Inferior parietal cortex (tissue), 1 donor: Measurements from ENCODE around the gene SDC1.
"Not testable (repeated sequence)": the region's sequence is repeated elsewhere in the genome, so short reads cannot be mapped to it uniquely, and the experiment has no call there.

Source experiments
- DNase-seq: peaks from one replicate; pipeline ENCODE4 v3.0.0-alpha.2; 2016; ENCODE audit errors: extremely low spot score

The SDC1 gene

DNA sequence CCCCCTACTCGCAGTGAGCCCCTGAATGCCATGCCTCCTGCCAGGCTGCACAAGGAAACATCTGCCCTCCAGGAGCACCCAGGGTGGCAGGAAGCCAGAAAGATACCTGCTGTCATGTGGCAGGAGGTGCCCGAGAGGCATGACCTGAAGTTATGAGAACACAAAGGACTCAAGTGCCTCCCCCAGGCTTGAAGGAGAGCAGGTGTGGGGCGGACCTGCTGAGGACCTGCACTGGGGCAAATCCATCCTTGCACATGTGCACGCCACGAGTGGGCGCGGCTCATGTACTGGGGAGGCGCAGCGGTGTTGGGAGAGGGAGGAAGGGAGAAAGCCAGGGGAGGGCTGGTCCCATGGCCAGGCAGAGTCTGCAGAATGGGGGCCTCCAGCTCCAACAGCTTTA is 26.9 kb downstream of the SDC1 start:
- DNase-seq, result no peak

- no peak for DNase-seq
Measured at GRCh38 chr2:20197192-20197591, 27.7 kb downstream of the SDC1 start.

GRCh38 chr2:20196657-20197161 is 28.2 kb downstream of the SDC1 start:
- no peak for DNase-seq

- DNase-seq, result no peak
Measured at GRCh38 chr2:20196053-20196656, 28.8 kb downstream of the SDC1 start.

GRCh38 chr2:20195431-20196033 is 29.4 kb downstream of the SDC1 start:
- no peak for DNase-seq

- DNase-seq, result not testable (repeated sequence)
Measured at GRCh38 chr2:20195016-20195411, 29.9 kb downstream of the SDC1 start.

DNA sequence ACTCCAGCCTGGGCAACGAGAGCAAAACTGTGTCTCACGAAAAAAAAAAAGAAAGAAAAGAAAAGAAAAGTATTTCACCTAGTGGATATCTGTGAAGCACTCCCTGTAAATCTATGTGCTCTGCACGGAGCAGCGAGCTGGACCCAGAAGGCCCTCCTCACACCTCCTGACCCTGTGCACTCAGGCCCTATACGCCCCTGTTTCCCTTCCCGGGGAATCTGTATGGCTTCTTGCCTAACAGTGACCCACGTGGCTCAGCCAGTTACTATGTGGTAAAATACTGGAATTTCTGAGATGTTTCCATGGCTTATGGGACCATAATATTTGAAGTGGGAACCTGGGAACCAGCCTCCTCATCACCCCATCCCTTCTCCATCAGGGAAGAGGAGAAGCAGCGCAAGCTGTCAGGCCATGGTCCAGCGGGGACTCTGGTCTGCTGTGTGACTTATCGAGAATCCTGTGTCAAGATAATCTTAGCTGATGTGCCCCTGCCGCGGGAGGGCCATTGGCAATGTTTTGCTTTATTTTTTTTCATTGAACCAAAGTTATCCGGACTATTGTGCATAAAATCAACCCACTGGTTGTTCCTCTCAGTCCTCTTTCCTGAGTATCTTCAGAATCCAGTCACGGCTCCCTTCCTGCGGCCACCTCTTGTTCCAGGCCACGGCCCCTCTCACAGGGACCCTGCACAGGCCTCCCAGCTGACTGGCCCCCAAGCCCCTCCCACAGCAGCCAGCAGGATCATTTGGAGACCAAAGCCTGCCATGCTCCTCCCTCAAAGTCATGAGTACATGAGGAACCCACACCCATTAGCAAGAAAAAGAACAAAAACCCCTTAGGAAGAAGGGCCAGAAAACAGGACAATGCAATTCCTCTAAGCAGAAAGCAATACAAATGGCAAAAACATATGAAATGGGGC is 30.6 kb downstream of the SDC1 start:
- DNase-seq, result no peak

GRCh38 chr2:20193185-20193584 is 31.7 kb downstream of the SDC1 start:
- DNase-seq, result no peak

DNA sequence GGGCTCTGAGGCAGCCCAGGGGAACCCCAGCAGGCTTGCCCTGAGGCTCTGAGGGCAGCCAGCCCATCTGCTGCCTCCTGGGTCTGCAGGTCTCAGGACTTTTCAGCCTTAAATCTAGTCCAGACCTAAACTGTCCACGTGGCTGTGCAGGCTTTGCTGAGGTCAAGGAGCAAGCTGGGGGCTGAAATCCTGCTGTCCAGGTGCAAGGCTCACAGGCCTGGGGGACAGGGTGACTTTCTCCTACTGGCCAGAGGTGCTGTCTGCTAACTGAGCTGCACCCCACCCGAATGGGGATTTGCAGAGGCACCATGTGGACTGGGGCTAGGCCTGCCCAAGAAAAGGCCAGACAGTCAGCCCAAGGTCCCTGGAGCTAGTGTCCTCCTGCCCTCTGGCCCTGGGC is 32.1 kb downstream of the SDC1 start:
- DNase-seq, result no peak

GRCh38 chr2:20191714-20192569 is 33.0 kb downstream of the SDC1 start:
- DNase-seq, result no peak

DNA sequence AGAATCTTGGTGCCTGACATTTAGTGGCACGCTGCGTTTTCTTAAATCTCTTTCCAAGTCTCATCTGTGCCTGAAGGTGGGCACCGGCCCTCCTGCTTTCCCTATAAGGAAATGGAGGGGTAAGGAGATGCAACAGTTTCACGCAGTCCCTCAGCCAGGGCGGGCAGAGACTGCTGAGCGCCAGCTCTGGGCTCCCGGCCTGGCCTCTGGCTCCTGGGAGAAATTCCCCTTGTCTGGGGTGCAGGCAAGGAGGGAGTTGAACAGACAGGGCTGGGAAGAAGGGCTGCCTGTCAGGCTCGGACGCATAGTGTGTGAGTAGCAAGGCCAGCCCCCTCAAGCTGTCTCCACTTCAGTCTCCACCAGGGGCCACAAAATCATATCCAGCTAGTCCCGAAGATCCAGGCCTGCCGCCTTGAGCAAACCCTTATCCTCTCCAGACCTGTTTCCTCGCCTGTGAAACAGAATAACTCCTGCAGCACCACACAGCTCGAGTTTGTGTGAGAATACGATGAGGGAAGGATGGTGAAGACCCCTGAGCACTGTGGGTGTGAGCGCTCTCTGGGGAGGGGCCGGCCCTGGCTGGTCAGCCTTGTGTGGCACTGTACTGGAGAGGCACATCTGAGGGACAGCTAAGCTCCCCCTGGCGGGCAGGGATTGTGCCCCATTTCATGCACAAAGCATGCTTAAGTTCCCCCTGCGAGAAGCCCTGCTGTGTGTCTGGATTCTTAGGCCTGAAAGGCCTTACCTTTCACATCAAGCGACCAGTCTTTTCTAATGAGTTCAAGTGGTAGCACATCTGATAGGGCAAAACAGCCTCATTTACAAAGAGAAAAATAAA is 33.8 kb downstream of the SDC1 start:
- no peak for DNase-seq

- no peak for DNase-seq
Measured at GRCh38 chr2:20190170-20190569, 34.8 kb downstream of the SDC1 start.

DNA sequence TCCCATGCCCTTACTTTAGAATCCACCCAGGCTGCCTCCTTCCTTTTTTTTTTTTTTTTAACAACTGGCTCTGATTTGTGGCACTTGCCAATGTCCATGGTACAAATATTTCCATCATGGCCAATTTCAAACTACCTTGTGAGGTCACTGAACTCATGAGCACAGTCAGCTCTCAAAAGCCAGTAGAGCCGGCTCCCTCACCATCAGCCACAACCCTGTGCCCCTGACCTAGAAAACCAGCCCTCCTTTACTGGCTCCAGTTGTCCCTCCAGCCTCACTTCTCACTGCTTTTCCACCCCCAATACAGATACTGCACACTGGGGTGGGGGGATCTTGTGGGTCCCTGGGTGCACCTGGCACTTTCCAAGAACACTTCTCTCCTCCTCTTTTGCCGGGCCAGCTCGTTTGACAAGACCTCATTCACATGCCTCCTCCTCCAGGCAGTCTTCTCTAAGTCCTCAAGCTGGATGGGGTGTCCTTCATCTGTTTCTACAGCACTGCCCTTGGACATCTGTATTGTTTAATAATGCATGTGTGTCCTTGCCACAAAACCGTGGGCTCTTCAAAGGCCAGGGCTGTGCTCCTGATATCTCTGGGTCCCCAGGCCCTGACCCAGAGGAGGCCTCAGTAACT is 35.5 kb downstream of the SDC1 start:
- no peak for DNase-seq

DNA sequence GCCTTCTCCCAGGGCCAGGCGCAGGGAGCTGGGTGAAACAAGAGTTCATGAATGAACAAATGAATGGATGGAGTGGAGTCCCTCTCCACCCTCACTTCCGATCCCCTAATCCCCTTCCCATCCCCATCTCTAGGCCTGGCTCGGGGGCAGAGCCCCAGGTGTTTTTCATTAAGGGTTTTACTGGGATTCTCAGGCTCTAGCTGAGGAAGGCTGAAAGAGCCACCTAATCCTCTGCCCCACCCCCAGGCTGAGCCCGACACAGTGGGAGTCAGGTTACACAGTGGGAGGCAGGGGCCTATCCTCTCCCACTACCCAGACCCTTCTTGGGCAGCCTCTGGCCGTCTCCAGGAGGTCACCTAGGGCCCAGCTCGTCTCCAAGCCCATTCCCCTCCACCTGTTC is 36.1 kb downstream of the SDC1 start:
- no peak for DNase-seq

- DNase-seq, result no peak
Measured at GRCh38 chr2:20188201-20188600, 36.7 kb downstream of the SDC1 start.

- DNase-seq, result no peak
Measured at GRCh38 chr2:20187331-20187730, 37.6 kb downstream of the SDC1 start.

GRCh38 chr2:20186855-20187187 is 38.1 kb downstream of the SDC1 start:
- no peak for DNase-seq

GRCh38 chr2:20186078-20186854 is 38.7 kb downstream of the SDC1 start:
- DNase-seq, result peak; percentile 25

DNA sequence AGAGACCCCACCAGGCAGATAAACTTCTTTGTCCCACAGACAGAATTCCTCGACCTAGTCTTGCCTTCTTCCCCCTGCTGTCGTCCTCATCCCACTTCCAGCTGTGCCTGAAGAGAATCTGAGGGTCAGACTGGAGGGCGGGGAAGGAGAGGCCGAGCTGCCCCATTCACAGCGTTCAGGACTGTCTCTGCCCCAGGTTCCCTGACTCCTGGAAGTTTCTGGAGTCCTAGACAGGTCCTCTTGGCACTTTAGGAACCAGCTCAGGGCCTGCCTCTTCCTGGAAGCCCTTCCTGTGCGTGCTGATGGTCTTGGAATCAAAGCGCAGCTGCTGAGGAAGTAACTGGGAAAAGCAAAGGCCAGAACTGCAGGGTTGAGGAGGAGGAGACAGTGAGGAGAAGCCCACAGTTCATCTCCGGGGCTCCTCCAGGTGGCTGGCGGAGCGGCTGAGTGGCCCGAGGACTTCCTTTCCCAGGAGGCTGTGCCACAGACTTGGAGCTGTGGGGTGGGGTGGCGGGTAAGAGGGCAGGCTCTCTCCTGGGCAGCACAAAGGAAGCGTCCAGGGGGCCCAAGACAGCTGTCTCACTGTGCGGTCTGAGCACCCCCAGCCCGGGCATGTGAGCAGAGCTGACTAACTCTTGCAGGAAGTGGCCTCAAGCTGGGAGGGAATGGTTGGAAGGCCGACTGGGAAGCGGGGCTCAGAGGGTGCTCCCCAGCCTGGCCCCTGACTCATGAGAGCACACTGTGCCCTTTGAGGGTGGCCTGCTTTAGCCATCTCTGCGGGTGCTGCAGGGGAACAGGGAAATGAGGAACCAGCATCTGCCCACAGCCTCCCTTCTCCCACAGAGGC is 39.5 kb downstream of the SDC1 start:
- DNase-seq, result no peak
